GM12892 (cell line): ENCODE measurements around the gene GYS1.

Source experiments
- POLR2A ChIP-seq: IDR thresholded peaks from 2 replicates; pipeline ENCODE4 v1.6.1; 2011; ENCODE audit warnings: low read depth, low read length, control low read depth
- POLR2AphosphoS5 ChIP-seq: IDR thresholded peaks from 2 replicates; pipeline ENCODE4 v1.6.1; 2011; ENCODE audit warnings: low read depth, low read length, control low read depth

GRCh38 chr19:48935864-48936263, 57.2 kb downstream of the GYS1 start:
- no peak for TF ChIP-seq POLR2A
- no peak for TF ChIP-seq POLR2AphosphoS5
